ENCODE data around the gene RPSA.

GRCh38 chr3:39387411-39387975 lies 19.0 kb upstream of the RPSA start:
- no peak for TF ChIP-seq PATZ1 (CRISPR knock-in tag; IDR thresholded peaks at IDR 0.05; ENCODE audit: borderline replicate concordance)
- TF ChIP-seq ZFP3 (CRISPR knock-in tag; IDR thresholded peaks at IDR 0.05), result no peak
- no peak for TF ChIP-seq ZFP30 (CRISPR knock-in tag; IDR thresholded peaks at IDR 0.05)
- TF ChIP-seq CREB5 (CRISPR knock-in tag; IDR thresholded peaks at IDR 0.05; ENCODE audit: low read depth), result no peak
- no peak for TF ChIP-seq SNAI2 (CRISPR knock-in tag; IDR thresholded peaks at IDR 0.05)
- no peak for TF ChIP-seq ZNF70 (CRISPR knock-in tag; IDR thresholded peaks at IDR 0.05)
- no peak for TF ChIP-seq ARNTL (CRISPR knock-in tag; IDR thresholded peaks at IDR 0.05; ENCODE audit: borderline replicate concordance, low read depth)
- TF ChIP-seq RARB (CRISPR knock-in tag; IDR thresholded peaks at IDR 0.05), result no peak
- no peak for TF ChIP-seq ISL1 (CRISPR knock-in tag; IDR thresholded peaks at IDR 0.05)
- TF ChIP-seq TCF4 (CRISPR knock-in tag; IDR thresholded peaks at IDR 0.05; ENCODE audit: borderline replicate concordance), result no peak

Data from SK-N-SH treated with all-trans-retinoic acid at 6 μM for 48 hours (cell line).